Measurements from ENCODE around the gene HOXC4. TPM values are rescaled to one million over a fixed set of nuclear protein-coding genes. Genes with fewer than 3 reads are reported as not detected.

HOXC4 gene
- polyA plus RNA-seq, 1 donor from 2014 or later: not detected

- H3K27me3 ChIP-seq (ENCODE audit: insufficient read depth, low read depth, low read length): peaks cover 99% of the 10 kb centered on the region
- H3K79me2 ChIP-seq (replicated peaks; ENCODE audit: insufficient read depth, low read length): no peaks in the 10 kb centered on the region
- no peak overlapping the region for H3K4me3 ChIP-seq (ENCODE audit: low read length)
- H3K9ac ChIP-seq (ENCODE audit: low read length): no peak overlapping the region
- TF ChIP-seq TAF1 (IDR thresholded peaks at IDR 0.05; ENCODE audit: low read depth) (no peak), EZH2 (IDR thresholded peaks at IDR 0.05; ENCODE audit: borderline replicate concordance, insufficient read depth, low read length, poor library complexity, severe bottlenecking) (peak; percentile 16)
- H3F3A ChIP-seq (ENCODE audit: insufficient read depth, low read length, poor library complexity, severe bottlenecking): no peaks in the 10 kb centered on the region
- no peaks in the 10 kb centered on the region for H3K36me3 ChIP-seq (ENCODE audit: insufficient read depth, low read length)
- H2AFZ ChIP-seq (ENCODE audit: low read depth, low read length): no peak overlapping the region
- H3K27ac ChIP-seq (ENCODE audit: low read length): no peak overlapping the region
- H3K4me2 ChIP-seq (ENCODE audit: low read length): no peak overlapping the region
- no peaks in the 10 kb centered on the region for H3K9me3 ChIP-seq (ENCODE audit: low read length)
- H3K9me2 ChIP-seq (ENCODE audit: insufficient read depth, low read length): no peaks in the 10 kb centered on the region
- H4K20me1 ChIP-seq (ENCODE audit: insufficient read depth): no peaks in the 10 kb centered on the region
Observed at GRCh38 chr12:54033980-54034784, 19.5 kb upstream of the HOXC4 start.

- no peak overlapping the region for H3K4me2 ChIP-seq (ENCODE audit: low read length)
- no peaks in the 10 kb centered on the region for H3K9me2 ChIP-seq (ENCODE audit: insufficient read depth, low read length)
- TF ChIP-seq REST (IDR thresholded peaks at IDR 0.05; ENCODE audit: borderline replicate concordance) (no peak), CTCF (IDR thresholded peaks at IDR 0.05; ENCODE audit: poor library complexity, severe bottlenecking) (no peak), SMC3 (conservative IDR thresholded peaks at IDR 0.05; ENCODE audit: poor library complexity) (no peak), EP300 (conservative IDR thresholded peaks at IDR 0.05; ENCODE audit: poor library complexity, severe bottlenecking) (no peak), POLR2AphosphoS5 (IDR thresholded peaks at IDR 0.05) (no peak)
- H3F3A ChIP-seq (ENCODE audit: insufficient read depth, low read length, poor library complexity, severe bottlenecking): no peaks in the 10 kb centered on the region
- peaks cover 100% of the 10 kb centered on the region for H3K27me3 ChIP-seq (ENCODE audit: insufficient read depth, low read depth, low read length)
- H3K9ac ChIP-seq (ENCODE audit: low read length): no peak overlapping the region
- H2AFZ ChIP-seq (ENCODE audit: low read depth, low read length): no peak overlapping the region
- no peaks in the 10 kb centered on the region for H3K9me3 ChIP-seq (ENCODE audit: low read length)
- no peaks in the 10 kb centered on the region for H3K79me2 ChIP-seq (replicated peaks; ENCODE audit: insufficient read depth, low read length)
- no peaks in the 10 kb centered on the region for H4K20me1 ChIP-seq (ENCODE audit: insufficient read depth)
- no peaks in the 10 kb centered on the region for H3K36me3 ChIP-seq (ENCODE audit: insufficient read depth, low read length)
- H3K4me3 ChIP-seq (ENCODE audit: low read length): no peak overlapping the region
- H3K27ac ChIP-seq (ENCODE audit: low read length): no peak overlapping the region
Observed at GRCh38 chr12:54034785-54035310, 18.8 kb upstream of the HOXC4 start.
